Mesenchymal stem cell (in vitro differentiated cells and primary cell): ENCODE measurements around the gene TAF3.

Experiments
- DNase-seq: peaks from one replicate; pipeline ENCODE4 v3.0.0-alpha.2; 2013
- H2AFZ ChIP-seq: one replicate; pipeline ENCODE4 v1.6.1; 2013; ENCODE audit warnings: low read depth, mild to moderate bottlenecking, control low read depth, inconsistent platforms, low read length, moderate library complexity
- H2AK5ac ChIP-seq: 2 replicates; pipeline ENCODE4 v1.6.1; 2013; ENCODE audit warnings: low read length, moderate library complexity, mild to moderate bottlenecking, inconsistent platforms; ENCODE audit not compliant: severe bottlenecking
- H2BK120ac ChIP-seq: one replicate; pipeline ENCODE4 v1.6.1; 2013; ENCODE audit warnings: low read depth, mild to moderate bottlenecking, inconsistent platforms, low read length, moderate library complexity
- H2BK12ac ChIP-seq, 2 experiments: one replicate each; pipeline ENCODE4 v1.6.1; 2013; ENCODE audit warnings: inconsistent platforms in 2 of 2, low read length in 2 of 2, mild to moderate bottlenecking in 2 of 2, moderate library complexity in 2 of 2, control low read depth in 1 of 2
- H2BK15ac ChIP-seq: one replicate; pipeline ENCODE4 v1.6.1; 2013; ENCODE audit warnings: mild to moderate bottlenecking, low read depth, inconsistent platforms; ENCODE audit not compliant: poor library complexity, severe bottlenecking
- H2BK5ac ChIP-seq: 2 replicates; pipeline ENCODE4 v1.6.1; 2013; ENCODE audit warnings: low read depth, mild to moderate bottlenecking, low read length, control low read depth, inconsistent platforms; ENCODE audit not compliant: poor library complexity, severe bottlenecking
- H3K14ac ChIP-seq, 2 experiments: one replicate each; pipeline ENCODE4 v1.6.1; 2013; ENCODE audit warnings: inconsistent platforms in 2 of 2, low read length in 2 of 2, control low read depth in 1 of 2, mild to moderate bottlenecking in 1 of 2, moderate library complexity in 1 of 2
- H3K18ac ChIP-seq, 2 experiments: one replicate each; pipeline ENCODE4 v1.6.1; 2013; ENCODE audit warnings: inconsistent platforms in 2 of 2, low read length in 2 of 2, control low read depth in 1 of 2, low read depth in 1 of 2, mild to moderate bottlenecking in 1 of 2
- H3K23ac ChIP-seq, 2 experiments: one replicate each; pipeline ENCODE4 v1.6.1; 2013; ENCODE audit warnings: inconsistent platforms in 2 of 2, low read length in 2 of 2, mild to moderate bottlenecking in 2 of 2, moderate library complexity in 2 of 2, control low read depth in 1 of 2
- H3K27ac ChIP-seq: 2 replicates; pipeline ENCODE4 v1.5.1; 2013; ENCODE audit warnings: mild to moderate bottlenecking, moderate library complexity, low read length, control low read depth, inconsistent platforms; ENCODE audit not compliant: poor library complexity, severe bottlenecking
- H3K27me3 ChIP-seq, 2 experiments: 2 replicates each; pipeline versions ENCODE4 v1.6.1 to v1.7.0; 2013; ENCODE audit warnings: low read length in 2 of 2, mild to moderate bottlenecking in 2 of 2, moderate library complexity in 2 of 2, control low read depth in 1 of 2, inconsistent platforms in 1 of 2; ENCODE audit not compliant: control insufficient read depth in 1 of 2, insufficient read depth in 1 of 2
- H3K36me3 ChIP-seq, 2 experiments: 2 replicates each; pipeline versions ENCODE4 v1.6.1 to v1.7.0; 2013; ENCODE audit warnings: low read length in 2 of 2, control low read depth in 1 of 2, inconsistent platforms in 1 of 2, low read depth in 1 of 2, mild to moderate bottlenecking in 1 of 2; ENCODE audit not compliant: insufficient read depth in 2 of 2, control insufficient read depth in 1 of 2
- H3K4ac ChIP-seq, 2 experiments: one replicate each; pipeline ENCODE4 v1.6.1; 2013; ENCODE audit warnings: inconsistent platforms in 2 of 2, low read length in 2 of 2, mild to moderate bottlenecking in 2 of 2, moderate library complexity in 2 of 2, control low read depth in 1 of 2, low read depth in 1 of 2
- H3K4me1 ChIP-seq: 2 replicates; pipeline ENCODE4 v1.6.1; 2013; ENCODE audit warnings: low read depth, low read length, control low read depth; ENCODE audit not compliant: control insufficient read depth, insufficient read depth
- H3K4me2 ChIP-seq: 2 replicates; pipeline ENCODE4 v1.6.1; 2013; ENCODE audit warnings: low read length, mild to moderate bottlenecking, inconsistent platforms; ENCODE audit not compliant: poor library complexity, severe bottlenecking
- H3K4me3 ChIP-seq, 2 experiments: 2 replicates each; pipeline versions ENCODE4 v1.5.1 to v1.7.0; 2013; ENCODE audit warnings: low read length in 2 of 2, mild to moderate bottlenecking in 2 of 2, control low read depth in 1 of 2, low read depth in 1 of 2; ENCODE audit not compliant: insufficient read depth in 1 of 2
- H3K79me1 ChIP-seq: replicated peaks from 2 replicates; pipeline ENCODE4 v1.6.1; 2013; ENCODE audit warnings: mild to moderate bottlenecking, control low read depth, low read length, inconsistent platforms; ENCODE audit not compliant: poor library complexity, severe bottlenecking
- H3K9ac ChIP-seq: 2 replicates; pipeline ENCODE4 v1.7.0; 2013; ENCODE audit warnings: mild to moderate bottlenecking, low read length, moderate library complexity
- H3K9me3 ChIP-seq: 2 replicates; pipeline ENCODE4 v1.7.0; 2013; ENCODE audit warnings: mild to moderate bottlenecking, low read length; ENCODE audit not compliant: control insufficient read depth
- H4K8ac ChIP-seq: one replicate; pipeline ENCODE4 v1.6.1; 2013; ENCODE audit warnings: inconsistent platforms, mild to moderate bottlenecking, low read length, moderate library complexity
- H4K91ac ChIP-seq: one replicate; pipeline ENCODE4 v1.6.1; 2013; ENCODE audit warnings: mild to moderate bottlenecking, low read length, inconsistent platforms
- WGBS: methylation state at CpG from one replicate; pipeline ENCODE4 v1.1.7; 2013; ENCODE audit warnings: mixed read lengths; 5-methylcytosine and 5-hydroxymethylcytosine counted together

TAF3 gene

DNA sequence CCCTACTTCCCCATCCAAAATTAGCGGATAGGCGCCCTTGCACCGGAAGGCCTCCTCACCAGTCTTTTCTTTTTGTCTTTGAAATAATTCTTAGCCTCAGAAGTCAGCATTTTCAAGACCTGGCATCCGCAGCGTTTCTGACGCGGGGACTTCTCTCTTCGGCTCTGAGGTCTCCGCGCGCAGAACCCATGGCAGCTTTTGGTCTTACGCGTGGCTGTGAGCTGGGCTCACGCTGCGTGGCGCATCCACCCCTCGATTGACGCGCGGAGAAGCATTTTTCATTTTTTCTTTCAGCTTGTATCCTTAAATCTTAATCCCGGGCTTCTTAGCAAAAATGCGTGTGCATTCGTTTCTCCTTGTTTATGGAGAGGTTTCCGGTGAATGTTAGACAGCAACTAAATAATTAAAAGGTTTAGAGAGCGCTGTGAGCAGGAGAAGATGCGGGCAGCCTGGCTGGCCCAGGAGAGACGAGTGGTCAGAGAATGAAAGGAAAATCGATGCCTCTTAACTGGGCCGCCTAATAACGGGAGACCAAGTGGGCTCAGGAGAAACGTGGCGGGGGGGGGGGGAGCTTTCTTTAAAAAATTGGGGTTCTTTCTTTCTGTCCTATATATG is 234.1 kb downstream of the TAF3 start:
- DNase-seq, result peak; percentile 53
- no peak overlapping the region for H2BK15ac ChIP-seq
- H4K8ac ChIP-seq, result no peak overlapping the region
- H3K4me2 ChIP-seq, result no peak overlapping the region
- H2AK5ac ChIP-seq, result no peak overlapping the region
- H3K27me3 ChIP-seq, result peaks cover 92 to 100% of the 10 kb centered on the region in 2 experiments
- H2BK5ac ChIP-seq, result no peak overlapping the region
- H3K9ac ChIP-seq, result no peak overlapping the region
- no peak overlapping the region for H3K18ac ChIP-seq
- H3K4me1 ChIP-seq, result peaks cover 45% of the 10 kb centered on the region
- no peak overlapping the region for H3K4ac ChIP-seq
- WGBS, result 2% methylated on average over 28 of the region's 32 CpGs
- no peak overlapping the region for H2BK120ac ChIP-seq
- H3K27ac ChIP-seq, result no peak overlapping the region
- H2BK12ac ChIP-seq, result no peak overlapping the region
- no peak overlapping the region for H4K91ac ChIP-seq
- no peaks in the 10 kb centered on the region for H3K79me1 ChIP-seq
- no peaks in the 10 kb centered on the region for H3K9me3 ChIP-seq
- H2AFZ ChIP-seq, result no peak overlapping the region
- H3K14ac ChIP-seq, result no peak overlapping the region
- H3K4me3 ChIP-seq, result no peak overlapping the region
- H3K23ac ChIP-seq, result peak overlapping the region in 1 of 2 experiments; percentile 2
- H3K36me3 ChIP-seq, result peaks cover 0 to 3% of the 10 kb centered on the region in 2 experiments

DNA sequence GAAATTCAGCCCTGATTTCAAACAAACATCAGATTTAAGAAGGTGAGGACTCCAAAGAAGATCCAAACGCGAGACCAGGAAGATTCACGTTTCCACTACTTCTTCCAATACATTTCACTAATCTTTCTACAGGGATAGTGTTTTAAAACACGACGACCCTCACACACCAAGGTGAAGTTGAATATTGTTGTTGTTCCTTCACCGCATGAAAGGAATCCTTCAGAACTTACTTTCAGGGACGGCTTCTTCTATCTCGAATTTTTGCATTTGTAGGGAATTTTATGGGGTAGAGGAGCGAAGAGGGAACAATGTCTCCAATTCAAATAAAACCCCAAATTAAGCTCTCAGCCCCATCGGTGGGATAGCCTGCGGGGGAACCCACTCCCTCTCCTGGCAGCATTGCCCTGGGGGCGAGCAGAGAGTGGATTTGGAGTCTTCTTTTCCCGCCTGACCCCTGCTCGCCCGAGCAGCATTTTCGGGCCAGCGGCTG is 234.7 kb downstream of the TAF3 start:
- Histone ChIP-seq H3K14ac (no peak overlapping the region), H3K9ac (no peak overlapping the region), H2BK12ac (no peak overlapping the region), H3K4me2 (peak overlapping the region; percentile 10), H3K18ac (no peak overlapping the region), H4K8ac (no peak overlapping the region), H3K4me1 (peaks cover 45% of the 10 kb centered on the region), H2AFZ (no peak overlapping the region), H3K79me1 (no peaks in the 10 kb centered on the region), H3K27ac (no peak overlapping the region), H3K36me3 (peaks cover 0 to 3% of the 10 kb centered on the region in 2 experiments), H3K9me3 (no peaks in the 10 kb centered on the region), H3K23ac (no peak overlapping the region), H2BK120ac (no peak overlapping the region), H2BK5ac (no peak overlapping the region), H2BK15ac (no peak overlapping the region), H4K91ac (no peak overlapping the region), H2AK5ac (no peak overlapping the region), H3K27me3 (peaks cover 92 to 100% of the 10 kb centered on the region in 2 experiments), H3K4ac (no peak overlapping the region), H3K4me3 (no peak overlapping the region)
- 4% methylated on average over 8 of the region's 17 CpGs for WGBS
- DNase-seq, result no peak

DNA sequence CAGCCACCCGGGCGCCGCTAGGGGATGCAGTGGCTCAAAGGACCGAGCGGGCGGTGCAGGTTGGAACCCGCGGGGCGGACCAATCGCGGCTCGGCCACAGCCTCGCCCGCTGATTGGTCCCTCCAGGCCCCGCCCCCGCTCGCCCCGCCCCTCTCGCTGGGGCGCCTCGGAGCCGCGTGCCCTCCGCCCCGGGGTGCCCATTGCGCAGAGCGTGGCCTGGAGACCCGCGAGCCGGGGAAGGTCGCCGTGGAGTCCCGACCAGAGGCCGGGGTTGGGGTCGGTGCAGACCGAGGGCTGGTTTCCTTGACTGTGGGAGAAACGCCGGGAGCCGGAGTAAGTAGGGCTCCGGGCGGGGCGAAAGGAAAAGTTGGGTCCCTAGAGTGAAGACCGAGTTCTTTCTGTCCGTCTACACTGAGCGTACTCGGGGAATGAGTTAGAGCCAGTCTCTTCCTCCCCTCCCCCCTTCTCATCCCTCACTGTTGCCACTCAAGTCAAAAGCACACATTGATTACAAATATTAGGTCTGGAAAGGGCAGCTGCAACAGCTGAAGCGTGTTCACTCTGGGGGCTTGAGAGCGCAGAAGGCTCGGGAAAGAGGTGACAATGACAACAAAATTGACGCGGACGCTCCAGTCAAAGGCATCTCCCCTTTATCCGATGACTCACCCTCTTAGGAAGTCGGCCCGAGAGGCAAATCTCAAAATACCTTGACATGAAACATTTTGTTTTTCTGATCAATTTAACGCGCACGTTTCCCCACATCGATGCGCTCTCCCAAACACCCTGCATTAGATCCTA is 235.3 kb downstream of the TAF3 start:
- Histone ChIP-seq H2AFZ (no peak overlapping the region), H2BK120ac (no peak overlapping the region), H2AK5ac (no peak overlapping the region), H3K79me1 (no peaks in the 10 kb centered on the region), H3K4me3 (peak overlapping the region; percentile 28 to 70), H3K9ac (no peak overlapping the region), H4K8ac (no peak overlapping the region), H3K27me3 (peaks cover 92 to 100% of the 10 kb centered on the region in 2 experiments), H3K9me3 (no peaks in the 10 kb centered on the region), H3K18ac (peak overlapping the region in 1 of 2 experiments; percentile 28), H3K4me1 (peaks cover 45% of the 10 kb centered on the region), H2BK5ac (no peak overlapping the region), H3K27ac (no peak overlapping the region), H4K91ac (no peak overlapping the region), H3K36me3 (peaks cover 0 to 3% of the 10 kb centered on the region in 2 experiments), H2BK12ac (peak overlapping the region in 1 of 2 experiments; percentile 11), H2BK15ac (no peak overlapping the region), H3K4ac (no peak overlapping the region), H3K14ac (no peak overlapping the region), H3K23ac (no peak overlapping the region), H3K4me2 (peak overlapping the region; percentile 73)
- peak; percentile 89 for DNase-seq
- WGBS, result under 1% methylated on average over 50 of the region's 60 CpGs

DNA sequence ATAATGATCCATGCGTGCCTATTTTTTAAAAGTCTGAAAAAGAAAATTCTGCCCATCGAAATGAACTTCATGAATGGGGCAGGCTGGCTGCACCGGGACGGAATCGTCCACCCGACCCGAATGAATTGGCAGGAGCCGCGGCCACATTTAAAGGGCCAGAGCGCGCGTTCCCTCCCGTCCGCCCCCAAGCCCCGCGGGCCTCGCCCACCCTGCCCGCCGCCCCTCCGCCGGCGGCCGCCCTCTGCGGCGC is 235.9 kb downstream of the TAF3 start:
- no peak overlapping the region for H3K18ac ChIP-seq
- peak; percentile 71 for DNase-seq
- H4K8ac ChIP-seq, result no peak overlapping the region
- peak overlapping the region; percentile 73 for H3K4me2 ChIP-seq
- H3K27me3 ChIP-seq, result peaks cover 94 to 100% of the 10 kb centered on the region in 2 experiments
- no peaks in the 10 kb centered on the region for H3K9me3 ChIP-seq
- no peak overlapping the region for H2AFZ ChIP-seq
- no peaks in the 10 kb centered on the region for H3K79me1 ChIP-seq
- peak overlapping the region in 1 of 2 experiments; percentile 70 for H3K4me3 ChIP-seq
- H2BK12ac ChIP-seq, result no peak overlapping the region
- 1% methylated on average over 12 of the region's 25 CpGs for WGBS
- H3K4ac ChIP-seq, result no peak overlapping the region
- H3K36me3 ChIP-seq, result peaks cover 0 to 3% of the 10 kb centered on the region in 2 experiments
- no peak overlapping the region for H2BK5ac ChIP-seq
- no peak overlapping the region for H3K27ac ChIP-seq
- no peak overlapping the region for H3K9ac ChIP-seq
- H3K23ac ChIP-seq, result no peak overlapping the region
- H3K4me1 ChIP-seq, result peaks cover 45% of the 10 kb centered on the region
- H4K91ac ChIP-seq, result no peak overlapping the region
- H2BK15ac ChIP-seq, result no peak overlapping the region
- H3K14ac ChIP-seq, result no peak overlapping the region
- no peak overlapping the region for H2BK120ac ChIP-seq
- no peak overlapping the region for H2AK5ac ChIP-seq
